Measurements from ENCODE around the gene ZFYVE26.

DNA sequence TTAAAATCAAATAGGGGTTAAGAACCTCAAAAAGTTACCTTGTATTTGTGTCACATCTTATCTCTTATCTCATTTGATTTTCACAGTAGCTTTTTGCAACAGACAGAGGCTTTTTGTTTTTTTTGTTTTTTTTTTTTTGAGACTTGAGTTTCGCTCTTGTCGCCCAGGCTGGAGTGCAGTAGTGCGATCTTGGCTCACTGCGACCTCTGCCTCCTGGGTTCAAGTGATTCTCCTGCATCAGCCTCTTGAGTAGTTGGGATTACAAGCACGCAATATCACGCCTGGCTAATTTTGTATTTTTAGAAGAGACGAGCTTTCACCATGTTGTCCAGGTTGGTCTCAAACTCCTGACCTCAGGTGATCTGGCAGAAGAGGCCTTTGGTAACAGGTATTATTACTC, 89.0 kb downstream of the ZFYVE26 start:
- TF ChIP-seq, protein P1, sequence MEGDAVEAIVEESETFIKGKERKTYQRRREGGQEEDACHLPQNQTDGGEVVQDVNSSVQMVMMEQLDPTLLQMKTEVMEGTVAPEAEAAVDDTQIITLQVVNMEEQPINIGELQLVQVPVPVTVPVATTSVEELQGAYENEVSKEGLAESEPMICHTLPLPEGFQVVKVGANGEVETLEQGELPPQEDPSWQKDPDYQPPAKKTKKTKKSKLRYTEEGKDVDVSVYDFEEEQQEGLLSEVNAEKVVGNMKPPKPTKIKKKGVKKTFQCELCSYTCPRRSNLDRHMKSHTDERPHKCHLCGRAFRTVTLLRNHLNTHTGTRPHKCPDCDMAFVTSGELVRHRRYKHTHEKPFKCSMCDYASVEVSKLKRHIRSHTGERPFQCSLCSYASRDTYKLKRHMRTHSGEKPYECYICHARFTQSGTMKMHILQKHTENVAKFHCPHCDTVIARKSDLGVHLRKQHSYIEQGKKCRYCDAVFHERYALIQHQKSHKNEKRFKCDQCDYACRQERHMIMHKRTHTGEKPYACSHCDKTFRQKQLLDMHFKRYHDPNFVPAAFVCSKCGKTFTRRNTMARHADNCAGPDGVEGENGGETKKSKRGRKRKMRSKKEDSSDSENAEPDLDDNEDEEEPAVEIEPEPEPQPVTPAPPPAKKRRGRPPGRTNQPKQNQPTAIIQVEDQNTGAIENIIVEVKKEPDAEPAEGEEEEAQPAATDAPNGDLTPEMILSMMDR (IDR thresholded peaks at IDR 0.05) = no peak
- no peak for TF ChIP-seq POLR2A (IDR thresholded peaks at IDR 0.05)

Data from body of pancreas (tissue), 4 donors.